Neural progenitor cell (in vitro differentiated cells): ENCODE results near the gene MRPL53.

Source experiments
- EZH2 ChIP-seq: fragments of 200-600 bp; sonication (generic); IDR thresholded peaks from 2 replicates; pipeline ENCODE4 v1.6.1; 2017; ENCODE audit warnings: antibody characterized with exemption, mild to moderate bottlenecking, moderate library complexity
- TF ChIP-seq, protein P1 (sequence below): fragments of 200-600 bp; sonication (generic); IDR thresholded peaks from 2 replicates; pipeline ENCODE4 v1.5.1; 2017; ENCODE audit warnings: antibody characterized with exemption, mild to moderate bottlenecking

DNA sequence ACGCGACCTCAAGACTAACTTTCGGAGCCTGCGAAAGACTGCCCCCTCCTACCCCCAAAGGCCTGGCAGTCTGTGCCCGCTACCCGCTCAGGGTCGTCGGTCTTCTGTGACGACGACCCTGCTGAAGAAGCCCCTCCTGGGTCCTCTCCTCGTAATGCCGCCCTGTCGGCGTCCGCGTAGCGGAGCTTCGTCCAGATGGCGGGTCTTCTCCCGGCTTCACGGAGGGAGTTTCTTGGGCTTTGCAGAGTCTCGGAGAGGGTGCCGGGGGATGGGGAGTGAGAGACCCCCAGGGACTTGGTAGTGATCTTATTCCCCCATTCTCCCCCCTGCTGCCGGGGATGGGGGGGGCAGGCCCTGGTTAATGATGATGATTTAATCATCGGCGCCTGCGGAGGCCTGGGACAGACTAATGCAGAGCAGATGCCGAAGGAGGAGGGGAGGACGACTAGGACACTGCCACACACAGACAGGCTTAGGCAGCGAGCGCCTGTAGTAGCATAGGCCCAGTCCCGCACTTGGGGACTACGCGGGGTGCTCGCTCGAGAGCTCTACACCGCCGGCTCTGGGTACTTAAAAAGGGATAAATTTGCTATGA is 35.5 kb upstream of the MRPL53 start:
- TF ChIP-seq, protein P1, sequence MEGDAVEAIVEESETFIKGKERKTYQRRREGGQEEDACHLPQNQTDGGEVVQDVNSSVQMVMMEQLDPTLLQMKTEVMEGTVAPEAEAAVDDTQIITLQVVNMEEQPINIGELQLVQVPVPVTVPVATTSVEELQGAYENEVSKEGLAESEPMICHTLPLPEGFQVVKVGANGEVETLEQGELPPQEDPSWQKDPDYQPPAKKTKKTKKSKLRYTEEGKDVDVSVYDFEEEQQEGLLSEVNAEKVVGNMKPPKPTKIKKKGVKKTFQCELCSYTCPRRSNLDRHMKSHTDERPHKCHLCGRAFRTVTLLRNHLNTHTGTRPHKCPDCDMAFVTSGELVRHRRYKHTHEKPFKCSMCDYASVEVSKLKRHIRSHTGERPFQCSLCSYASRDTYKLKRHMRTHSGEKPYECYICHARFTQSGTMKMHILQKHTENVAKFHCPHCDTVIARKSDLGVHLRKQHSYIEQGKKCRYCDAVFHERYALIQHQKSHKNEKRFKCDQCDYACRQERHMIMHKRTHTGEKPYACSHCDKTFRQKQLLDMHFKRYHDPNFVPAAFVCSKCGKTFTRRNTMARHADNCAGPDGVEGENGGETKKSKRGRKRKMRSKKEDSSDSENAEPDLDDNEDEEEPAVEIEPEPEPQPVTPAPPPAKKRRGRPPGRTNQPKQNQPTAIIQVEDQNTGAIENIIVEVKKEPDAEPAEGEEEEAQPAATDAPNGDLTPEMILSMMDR: no peak
- TF ChIP-seq EZH2: peak; percentile 52
